AG08395 (cell line): ENCODE data around the gene BPIFB3.

Experiments used
- DNase-seq: peaks from one replicate; pipeline ENCODE4 v3.0.0; 2012; ENCODE audit warnings: mixed read lengths, low spot score

The BPIFB3 gene

DNA sequence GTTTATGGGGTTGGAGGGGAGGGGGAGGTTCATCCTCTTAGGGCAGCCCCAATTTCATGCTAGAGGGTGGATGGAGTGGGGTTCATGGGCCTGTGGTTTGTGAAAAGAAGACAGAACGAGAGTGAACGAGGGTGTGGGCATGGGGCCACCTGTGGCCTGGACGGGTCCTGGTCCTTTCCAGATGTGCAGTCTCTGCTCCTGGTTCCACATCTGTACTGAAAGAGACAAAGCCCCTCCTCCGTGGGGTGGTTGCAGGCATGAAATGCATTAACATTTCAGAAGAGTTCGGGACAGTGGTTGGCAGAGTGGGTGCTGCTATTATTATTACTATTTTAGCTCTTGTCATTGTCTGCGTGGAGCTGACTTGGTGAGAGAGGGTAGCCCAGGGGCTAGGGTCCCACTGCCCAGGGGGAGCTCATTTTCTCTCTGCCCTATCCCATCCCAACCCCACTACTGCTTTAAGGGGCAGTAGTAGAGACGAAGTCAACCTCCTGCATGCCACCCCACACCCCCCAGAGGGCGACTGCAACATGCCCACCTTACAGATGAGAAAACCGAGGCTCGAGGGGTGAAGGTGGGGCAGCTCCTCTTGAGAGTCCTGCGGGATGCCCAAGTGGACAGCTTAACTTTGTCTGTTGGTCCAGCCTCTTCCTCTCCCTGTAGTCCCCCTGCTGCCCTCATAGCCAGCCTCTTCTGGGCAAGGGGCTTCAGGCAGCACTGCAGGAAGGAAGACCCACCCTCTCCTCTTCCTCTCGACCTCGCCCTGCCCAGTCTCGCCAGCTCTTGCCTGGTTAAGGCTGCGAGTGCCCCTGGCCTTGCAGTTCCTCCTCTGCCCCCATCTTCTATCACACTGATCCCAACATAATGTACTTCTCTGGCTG lies 37.8 kb upstream of the BPIFB3 start:
- DNase-seq = no peak

DNA sequence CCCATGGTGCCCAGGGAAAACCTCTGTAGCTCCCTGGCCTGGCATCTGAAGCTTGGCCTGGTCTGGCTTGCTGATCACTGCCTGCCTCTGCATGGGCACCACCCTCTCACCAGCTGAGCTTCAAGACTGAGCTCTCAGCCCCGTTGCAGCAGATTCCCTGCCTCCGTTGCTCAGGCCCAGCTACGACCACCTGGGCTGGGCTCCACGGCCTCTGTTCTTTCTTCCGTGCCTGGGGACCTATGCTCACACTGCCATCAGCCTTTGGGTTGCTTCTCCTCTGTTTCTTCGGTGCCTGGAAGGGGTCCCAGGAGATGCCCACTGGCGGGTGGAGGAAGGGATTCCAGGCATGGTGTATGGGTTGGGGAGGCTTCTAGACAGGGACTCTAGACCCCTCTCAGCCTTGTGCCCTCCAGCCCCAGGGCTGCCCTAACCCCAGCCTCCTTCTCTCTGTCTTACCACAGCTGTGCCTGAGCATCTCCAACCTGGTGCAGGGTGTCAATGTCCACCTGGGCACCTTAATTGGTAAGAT lies 37.1 kb upstream of the BPIFB3 start:
- no peak for DNase-seq

DNA sequence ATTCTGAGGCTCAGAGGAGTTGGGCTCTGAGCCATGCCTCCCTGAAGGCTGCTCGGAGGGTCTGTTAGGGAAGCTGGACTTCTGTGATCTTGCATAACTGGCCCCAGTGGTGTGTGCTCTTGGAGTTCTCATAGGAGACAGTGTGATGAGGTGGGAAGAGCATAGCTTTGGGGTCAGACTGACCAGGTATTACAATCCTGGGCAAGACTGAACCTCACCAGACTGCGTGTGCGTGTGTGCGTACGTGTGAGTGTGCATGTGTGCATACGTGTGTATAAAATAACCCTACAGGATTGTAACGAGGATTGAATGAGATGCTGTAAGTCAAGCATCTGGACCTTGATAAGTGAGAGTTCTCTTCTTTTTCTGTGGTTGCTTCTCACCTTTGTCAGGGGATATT lies 36.2 kb upstream of the BPIFB3 start:
- DNase-seq = no peak

DNA sequence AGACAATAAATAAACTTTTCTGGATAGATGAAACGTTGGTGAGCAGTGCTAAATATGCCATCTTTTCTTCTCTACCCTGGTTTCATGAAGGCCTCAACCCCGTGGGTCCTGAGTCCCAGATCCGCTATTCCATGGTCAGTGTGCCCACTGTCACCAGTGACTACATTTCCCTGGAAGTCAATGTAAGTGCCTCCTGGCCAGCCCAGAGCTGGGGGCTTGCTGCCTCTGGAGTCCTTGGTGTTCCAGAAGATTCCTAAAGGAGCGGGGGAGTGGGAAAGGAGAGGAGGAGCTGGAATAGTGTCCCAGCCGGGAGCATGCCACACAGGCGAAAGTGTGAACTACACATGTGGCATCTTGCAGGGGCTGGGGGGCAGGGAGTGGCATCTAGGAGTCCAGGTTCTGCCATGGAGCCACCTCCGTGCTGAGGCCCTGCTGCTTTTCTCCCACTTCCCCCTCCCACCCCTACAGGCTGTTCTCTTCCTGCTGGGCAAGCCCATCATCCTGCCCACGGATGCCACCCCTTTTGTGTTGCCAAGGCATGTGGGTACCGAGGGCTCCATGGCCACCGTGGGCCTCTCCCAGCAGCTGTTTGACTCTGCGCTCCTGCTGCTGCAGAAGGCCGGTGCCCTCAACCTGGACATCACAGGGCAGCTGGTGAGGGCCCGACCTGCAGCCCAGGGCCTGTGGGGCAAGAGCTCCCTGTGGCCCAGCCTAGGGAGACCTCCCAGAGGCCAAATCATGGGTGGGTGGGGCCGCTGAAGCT lies 35.4 kb upstream of the BPIFB3 start:
- DNase-seq = no peak

DNA sequence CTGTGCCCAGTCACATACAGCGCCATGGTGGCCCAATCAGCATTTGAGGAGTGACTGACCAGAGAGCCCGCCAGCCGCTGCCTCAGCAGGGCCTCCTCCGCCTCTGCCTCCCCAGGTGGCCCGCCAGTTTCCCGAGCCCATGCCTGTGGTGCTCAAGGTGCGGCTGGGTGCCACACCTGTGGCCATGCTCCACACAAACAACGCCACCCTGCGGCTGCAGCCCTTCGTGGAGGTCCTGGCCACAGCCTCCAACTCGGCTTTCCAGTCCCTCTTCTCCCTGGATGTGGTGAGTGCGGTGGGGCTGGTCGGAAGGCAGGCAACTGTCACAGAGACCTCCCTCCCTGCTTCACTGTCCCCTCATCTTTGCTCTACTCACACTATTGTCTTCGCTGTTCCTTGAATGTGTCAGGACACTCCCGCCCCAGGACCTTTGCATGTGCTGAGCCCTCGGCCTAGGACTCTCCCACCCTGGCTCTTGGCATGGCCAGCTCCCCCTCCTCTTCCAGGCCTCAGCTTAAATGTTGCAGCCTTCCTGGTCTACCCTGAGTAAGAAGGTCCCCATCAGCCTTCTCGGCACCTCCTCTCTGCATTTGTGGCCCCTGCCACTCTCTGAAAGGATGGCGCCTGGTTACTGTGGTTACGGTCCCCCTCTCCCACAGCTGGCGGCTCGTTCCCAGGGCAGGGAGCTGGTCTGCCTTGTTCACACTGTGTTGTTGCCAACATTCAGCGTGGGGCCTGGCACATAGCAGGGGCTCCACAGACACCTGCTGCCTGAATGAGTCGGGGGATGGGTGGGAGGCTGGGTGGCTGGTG lies 34.0 kb upstream of the BPIFB3 start:
- DNase-seq = no peak

DNA sequence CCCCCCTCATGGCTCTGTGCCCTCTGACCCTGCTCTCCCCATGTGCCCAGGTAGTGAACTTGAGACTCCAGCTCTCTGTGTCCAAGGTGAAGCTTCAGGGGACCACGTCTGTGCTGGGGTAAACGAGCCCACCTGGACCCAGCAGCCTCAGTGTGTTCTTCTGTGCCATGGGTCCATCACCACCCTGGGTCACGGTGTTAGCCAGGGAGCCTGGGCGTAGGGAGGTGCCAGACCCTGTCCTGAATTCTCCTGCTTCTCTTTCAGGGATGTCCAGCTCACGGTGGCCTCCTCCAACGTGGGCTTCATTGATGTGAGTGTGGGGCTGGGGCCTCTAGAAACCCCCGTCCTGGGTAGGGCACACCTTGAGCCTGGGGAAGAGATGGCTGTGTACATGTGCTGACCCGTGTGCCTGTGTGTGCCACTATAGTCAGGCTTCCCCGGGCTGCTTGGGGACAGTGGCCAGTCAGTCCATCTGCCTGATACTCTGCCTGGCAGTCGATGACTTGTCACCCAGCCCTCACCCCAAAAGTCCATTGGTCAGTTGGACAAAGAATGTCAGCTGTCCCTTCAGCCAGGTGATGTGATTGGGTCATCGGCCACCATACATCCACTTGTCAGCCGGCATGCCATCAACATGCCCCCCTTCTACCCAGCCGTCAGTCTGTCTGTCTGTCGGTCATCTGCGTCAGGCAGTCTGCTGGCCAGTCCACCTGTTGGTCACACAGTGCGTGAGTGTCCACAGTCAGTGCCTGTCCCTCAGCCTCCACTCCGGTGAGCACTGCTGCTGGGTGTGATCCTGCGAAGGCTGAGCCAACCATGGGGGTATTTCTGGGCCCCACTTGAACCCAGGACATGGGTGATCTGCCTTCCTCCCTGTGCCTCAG lies 33.2 kb upstream of the BPIFB3 start:
- DNase-seq = no peak

DNA sequence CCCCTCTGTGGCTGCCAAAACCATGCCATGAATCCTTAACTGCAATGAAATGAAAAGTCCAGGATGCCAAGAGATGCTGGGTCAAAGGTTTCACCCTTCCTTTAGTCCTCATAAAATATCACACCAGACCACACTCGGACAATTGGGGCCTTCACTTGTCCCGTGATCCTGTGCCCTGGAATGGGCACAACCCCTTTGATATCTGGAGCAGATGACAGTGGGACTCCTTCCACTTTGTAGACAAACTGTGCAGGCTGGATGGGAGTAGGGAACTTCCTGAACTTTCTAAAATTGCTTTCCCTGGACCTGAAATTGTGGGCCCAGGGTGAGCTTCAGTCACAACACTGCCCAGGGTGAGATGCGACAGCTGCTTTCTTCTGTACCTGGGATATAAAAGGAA lies 31.8 kb upstream of the BPIFB3 start:
- no peak for DNase-seq

DNA sequence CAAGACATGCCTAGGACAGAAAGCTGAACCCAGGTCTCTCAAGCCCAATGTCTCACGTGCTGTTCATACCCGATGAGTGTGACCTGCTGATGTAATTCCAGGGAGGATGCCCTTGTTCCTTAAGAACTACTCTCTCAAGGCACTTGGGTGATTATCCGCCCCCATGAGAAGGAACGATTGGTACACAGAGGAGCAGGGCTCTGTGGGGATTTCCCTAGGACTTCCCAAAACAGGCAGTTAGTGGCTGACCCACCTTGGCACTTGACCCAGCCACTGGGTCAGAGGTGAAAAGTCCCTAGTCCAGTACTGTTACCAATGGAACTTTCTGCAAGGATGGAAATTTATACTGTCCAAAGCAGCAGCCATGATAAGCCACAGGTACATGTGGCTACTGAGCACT lies 31.4 kb upstream of the BPIFB3 start:
- no peak for DNase-seq

DNA sequence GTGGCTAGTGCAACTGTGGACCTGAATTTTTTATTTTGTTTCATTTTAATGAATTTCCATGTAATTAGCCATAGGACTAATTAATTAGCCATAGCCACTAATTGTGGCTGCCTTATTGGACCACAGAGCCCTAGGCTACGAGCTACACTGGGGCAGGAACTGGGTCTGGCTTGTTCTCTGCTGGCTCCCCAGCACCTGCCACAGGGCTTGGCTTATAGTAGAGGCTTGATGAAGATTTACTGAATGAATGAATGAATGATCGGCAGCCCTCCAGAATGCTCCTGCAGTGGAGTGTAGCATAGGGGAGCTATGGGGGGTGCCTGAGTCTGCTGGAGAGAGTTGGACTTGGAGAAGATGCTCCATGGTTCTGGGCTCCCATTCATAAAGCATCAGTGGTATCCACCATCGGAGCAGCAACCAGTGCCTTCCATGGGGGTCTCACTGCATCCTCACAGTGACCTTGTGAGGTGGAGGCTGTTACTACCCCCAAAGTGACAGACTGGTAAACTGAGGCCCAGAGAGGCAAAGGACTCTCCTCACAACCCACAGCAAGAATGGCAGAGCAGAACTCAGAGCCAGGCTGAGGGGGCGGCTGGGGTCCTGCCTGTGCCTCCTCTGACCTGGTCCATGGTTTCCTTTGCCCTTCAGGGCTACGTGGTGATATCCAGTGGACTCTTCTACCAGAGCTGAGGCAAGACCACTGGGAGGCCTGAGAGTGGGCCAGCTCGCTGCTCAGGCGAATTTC lies 30.8 kb upstream of the BPIFB3 start:
- no peak for DNase-seq

DNA sequence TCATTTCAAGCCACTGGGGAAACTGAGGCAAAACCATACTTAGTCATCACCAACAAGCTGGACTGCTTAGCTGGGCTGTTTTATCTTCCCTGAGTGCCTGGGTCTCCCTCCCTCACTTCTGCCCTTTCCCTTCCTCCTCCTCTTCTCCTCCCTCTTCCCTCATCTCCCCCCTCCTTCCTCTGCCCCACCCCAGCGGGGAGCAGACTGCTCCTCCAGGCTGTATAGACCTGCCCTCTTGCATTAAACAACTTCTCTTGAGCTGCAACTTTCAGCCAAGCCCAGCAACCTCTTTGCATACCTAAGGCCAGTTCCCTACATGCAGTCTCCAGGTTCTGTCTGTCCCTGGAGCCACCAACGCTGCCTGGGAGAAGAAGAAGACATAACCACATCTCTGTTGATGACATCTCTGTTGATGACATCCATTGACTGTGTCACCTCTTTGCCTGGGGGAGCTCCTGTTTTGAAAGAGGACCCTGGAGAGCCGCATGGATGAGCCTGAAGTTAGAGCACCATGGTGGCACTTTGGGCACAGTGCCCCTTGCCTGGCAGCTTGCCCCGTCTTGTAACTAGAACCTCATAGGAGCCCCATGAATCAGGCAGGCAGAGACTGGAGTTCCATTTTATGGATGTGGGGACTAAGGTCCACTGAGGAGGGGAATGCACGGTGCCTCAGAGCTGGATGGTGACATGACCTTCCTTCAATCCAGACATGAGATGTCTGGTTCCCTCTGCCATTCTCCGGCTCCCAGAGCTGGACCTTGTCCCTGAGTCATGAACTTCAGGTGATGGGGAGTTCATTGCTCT lies 30.1 kb upstream of the BPIFB3 start:
- no peak for DNase-seq

DNA sequence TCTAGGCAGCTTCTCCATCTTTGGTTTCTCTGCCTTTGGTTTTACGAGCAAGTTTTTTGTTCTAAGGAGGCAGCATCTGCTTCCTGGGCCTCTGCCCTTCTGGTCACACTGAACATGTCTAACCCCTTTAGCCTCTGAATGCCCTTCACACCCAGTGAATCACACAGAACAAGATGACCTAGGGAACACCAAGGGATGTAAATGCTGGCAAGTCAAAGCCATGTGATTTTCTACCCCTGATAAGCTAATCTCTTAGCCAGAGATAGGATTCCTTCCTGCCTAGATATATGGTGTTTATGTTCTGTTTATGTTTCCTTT lies 29.5 kb upstream of the BPIFB3 start:
- DNase-seq = no peak

DNA sequence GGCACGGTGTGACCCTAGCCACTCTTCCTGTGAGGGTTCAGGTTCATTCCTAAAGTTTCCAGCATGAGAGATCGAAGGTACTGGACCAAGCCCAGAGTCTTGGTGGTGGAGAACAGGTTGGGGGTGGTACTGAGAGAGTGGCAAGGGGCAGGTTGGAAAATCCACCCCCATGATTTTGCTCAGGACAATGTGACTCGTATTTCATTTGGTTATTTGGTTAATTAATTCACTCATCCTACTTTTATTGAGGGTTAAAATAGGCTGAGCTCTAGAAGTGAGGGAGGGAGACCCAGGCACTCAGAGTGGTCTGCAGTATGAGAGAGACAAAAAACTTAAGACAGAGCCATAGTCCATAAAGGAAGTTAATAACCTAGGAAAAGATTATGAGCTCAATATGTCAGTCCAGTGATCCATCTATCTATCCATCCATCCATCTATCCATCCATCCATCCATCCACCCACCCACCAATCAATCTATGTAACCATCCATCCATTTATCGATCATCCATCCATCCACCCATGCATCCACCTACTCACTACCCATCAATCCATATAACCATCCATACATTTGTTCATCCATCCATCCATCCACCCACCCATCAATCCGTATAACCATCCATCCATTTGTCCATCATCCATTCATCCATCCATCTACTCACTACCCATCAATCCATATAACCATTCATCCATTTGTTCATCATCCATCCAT lies 28.9 kb upstream of the BPIFB3 start:
- DNase-seq = no peak

DNA sequence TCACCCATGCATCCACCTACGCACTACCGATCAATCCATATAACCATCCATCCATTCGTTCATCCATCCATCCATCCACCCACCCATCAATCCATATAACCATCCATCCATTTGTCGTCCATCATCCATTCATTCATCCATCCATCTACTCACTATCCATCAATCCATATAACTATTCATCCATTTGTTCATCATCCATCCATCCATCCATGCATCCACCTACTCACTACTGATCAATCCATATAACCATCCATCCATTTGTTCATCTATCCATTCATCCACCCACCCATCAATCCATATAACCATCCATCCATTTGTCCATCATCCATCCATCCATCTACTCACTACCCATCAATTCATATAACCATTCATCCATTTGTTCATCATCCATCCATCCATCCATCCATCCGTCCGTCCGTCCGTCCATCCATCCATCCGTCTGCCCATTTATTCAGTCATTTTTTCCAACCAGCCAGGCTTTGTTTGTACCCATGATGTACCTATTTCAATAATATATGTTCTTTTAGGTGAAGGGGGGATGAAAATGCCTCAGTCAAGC lies 28.3 kb upstream of the BPIFB3 start:
- DNase-seq = no peak

DNA sequence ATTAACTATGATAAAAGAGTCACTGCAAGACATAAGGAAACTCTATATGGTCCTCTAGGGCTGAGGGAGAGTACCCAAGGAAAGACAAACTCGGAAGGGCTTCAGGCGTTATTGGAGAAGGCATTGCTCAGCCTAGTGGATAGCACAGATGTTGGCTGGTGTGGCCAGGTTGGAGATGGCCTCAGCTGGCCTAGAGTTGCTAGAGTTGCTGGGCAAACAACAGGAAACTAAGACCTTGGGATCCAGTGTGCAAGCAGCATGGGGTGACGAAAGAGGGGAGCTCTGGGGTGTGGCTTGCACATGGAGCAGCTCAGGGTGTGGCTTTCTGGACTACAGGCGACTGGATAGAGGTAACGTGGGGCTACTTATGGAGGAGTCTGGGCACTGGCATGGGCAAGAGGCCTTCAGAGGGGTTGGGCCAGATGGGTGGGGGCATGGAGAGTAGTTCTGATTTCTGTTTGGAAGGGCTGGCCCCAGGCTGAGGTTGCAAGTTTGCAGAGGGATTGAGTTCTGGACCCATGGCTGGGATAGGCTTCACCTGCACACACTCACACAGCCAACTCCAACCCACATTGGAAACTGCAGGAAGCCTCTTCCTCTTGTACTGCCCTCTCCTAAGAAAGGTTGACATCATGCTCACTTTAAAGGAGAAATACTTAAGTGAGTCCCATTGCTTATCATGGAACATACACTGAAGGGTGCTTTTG lies 27.5 kb upstream of the BPIFB3 start:
- DNase-seq = no peak

DNA sequence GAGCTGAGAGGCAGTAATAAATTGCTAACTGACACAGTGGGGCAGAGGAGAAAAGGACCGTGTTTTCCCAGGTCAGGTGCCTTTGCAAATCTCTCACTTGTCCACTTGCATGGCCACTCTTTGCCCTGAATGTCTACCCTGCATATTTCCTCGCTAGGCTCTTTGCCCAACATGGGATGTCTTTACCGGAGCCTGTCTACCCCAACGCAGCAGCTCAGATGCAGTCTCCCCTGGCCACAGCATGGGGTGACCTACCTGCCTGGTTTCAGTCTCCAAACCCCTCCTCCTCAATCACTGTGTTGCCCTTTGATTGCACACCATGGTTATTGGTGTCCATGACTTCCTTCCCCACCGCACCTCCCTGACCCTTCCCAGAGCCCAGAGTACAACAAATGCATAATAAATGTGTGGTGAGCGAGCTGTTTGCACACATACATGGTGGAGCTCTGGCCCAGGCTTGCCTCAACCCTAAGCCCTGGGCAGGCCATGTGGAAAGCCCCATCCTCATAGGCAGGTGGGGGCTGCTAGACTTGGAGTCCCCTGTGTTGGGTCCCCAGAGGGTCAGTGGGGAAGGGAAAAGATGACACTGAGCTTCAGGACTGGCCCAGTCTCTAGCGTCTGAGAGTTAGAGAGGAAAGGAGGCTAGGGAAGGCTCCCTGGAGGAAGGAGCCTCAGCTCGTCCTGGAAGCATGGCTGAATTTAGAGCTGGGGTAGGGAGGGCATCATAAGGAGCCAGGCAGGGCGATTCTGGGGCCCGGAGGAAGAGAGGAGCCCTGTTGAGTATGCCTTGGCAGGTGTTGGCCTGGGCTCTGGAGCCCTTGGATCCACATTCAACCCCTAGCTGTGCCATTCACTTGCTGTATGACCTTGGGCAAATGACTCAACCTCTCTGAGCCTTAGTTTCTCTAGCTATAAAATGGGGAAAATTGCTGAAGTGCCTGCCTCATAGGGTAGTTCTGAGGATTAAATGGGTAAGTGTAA lies 26.6 kb upstream of the BPIFB3 start:
- DNase-seq = no peak

DNA sequence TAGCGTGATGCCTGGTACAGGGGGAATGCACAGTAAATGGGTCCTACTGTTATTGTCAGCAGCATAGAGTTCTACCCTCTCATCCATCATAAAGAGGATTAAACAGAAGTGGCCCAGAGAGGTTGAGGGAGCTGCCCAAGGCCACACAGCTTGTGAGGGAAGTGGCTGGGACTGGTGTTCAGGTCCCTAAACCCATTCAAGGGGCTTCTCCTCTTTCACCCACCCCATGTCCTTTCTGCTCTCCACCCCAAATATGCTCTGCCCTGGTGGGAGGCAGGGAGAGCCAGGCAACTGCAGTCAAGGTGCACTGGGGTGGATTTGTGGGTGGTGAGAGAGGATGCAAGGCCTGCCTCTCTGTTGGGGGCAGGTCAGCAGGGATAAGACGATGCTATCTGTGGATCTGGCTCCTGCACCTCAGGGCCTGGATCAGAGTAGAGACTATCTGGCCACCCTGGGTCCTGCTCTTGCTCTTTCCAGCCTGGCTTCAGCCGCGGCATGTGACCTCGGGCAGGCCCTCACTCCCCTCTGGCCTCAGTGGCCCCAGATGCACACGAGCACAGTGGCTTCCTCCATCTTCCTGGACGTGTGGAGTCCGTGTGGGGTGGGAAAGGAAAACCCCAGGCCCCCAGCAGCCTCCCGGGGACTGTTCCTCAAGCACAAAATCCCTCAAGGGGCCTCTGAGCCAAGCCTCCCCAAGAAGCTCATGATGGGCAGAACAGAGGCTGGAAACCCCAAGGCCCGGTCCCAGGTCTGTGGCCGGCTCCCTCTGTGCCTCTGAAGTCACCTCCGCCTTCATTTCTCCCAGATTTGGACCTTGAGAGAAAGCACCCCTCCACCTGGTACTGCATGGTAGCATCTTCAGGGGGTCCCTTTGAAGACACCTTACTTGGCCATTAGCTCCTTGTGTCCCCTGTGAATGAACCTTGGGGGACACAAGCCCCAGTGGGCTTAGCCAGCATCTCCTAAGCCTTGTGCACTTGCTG lies 25.6 kb upstream of the BPIFB3 start:
- DNase-seq = no peak
